ENCODE results near the gene ATRN. TPM values are rescaled to one million over a fixed set of nuclear protein-coding genes. Genes with fewer than 3 reads are reported as not detected.
A peak's percentile ranks its signal among the peaks of the same experiment; 100 is the strongest.

Gene ATRN
- total and polyA plus RNA-seq, 8 donors, result 2.9 to 63.9 (median 24.2) TPM

DNA sequence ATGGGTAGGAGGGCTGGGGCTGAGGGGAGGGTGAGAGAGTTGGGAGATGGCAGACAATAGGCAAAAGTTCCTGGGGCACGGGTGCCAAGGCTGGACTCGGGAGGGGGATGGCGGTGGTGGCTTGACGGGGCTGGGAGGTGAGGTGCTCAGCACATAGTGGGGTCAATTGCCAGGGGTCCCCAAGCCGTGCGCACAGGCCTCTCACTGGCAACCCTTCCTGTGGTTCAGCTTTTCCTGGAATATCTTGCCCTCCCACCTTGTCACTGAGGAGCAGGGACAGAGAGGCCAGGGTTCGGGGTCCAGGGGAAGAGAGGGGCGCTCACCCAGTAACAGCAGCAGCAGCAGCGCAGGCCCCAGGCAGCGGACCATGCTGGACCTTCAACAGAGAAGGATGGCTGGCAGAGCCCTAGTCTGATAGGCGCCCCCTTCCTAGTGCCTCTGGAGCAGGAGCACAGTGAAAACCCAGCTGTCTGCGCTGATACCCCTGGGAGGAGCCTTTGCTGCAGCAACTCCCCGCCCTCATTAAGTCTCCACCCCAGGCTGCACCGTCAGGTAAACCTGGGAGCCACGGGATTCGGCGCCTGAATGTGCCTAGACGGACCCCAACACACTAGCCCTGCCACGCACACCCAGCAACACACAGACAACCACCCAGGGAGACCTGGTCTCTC, 192.3 kb downstream of the ATRN start, which contains the start of gene GFRA4:
GFRA4 (minus strand) TSS at position 369 of the 671 bp plus-strand sequence; CDS start at position 369, 0 bp downstream.
- WGBS, 5 donors, result 57 to 69% (median 63%) methylated on average over 15 to 19 of the region's 19 CpGs
- peaks cover 9 to 53% (median 38%) of the 10 kb centered on the region in 3 donors for H3K27me3 ChIP-seq
- peak in 1 of 2 donors; percentile 3 for DNase-seq
- no peak within 1 kb of the TSS for H3K4me3 ChIP-seq
- TF ChIP-seq, protein P1, sequence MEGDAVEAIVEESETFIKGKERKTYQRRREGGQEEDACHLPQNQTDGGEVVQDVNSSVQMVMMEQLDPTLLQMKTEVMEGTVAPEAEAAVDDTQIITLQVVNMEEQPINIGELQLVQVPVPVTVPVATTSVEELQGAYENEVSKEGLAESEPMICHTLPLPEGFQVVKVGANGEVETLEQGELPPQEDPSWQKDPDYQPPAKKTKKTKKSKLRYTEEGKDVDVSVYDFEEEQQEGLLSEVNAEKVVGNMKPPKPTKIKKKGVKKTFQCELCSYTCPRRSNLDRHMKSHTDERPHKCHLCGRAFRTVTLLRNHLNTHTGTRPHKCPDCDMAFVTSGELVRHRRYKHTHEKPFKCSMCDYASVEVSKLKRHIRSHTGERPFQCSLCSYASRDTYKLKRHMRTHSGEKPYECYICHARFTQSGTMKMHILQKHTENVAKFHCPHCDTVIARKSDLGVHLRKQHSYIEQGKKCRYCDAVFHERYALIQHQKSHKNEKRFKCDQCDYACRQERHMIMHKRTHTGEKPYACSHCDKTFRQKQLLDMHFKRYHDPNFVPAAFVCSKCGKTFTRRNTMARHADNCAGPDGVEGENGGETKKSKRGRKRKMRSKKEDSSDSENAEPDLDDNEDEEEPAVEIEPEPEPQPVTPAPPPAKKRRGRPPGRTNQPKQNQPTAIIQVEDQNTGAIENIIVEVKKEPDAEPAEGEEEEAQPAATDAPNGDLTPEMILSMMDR (IDR thresholded peaks at IDR 0.05), result no peak
- no peak for TF ChIP-seq POLR2A (IDR thresholded peaks at IDR 0.05)
- TF ChIP-seq EP300 (IDR thresholded peaks at IDR 0.05), result no peak
- TF ChIP-seq POLR2AphosphoS5 (IDR thresholded peaks at IDR 0.05), result no peak
- H3K27ac ChIP-seq, result no peak within 1 kb of the TSS
- peaks cover 8 to 25% (median 16%) of the 10 kb centered on the region in 4 donors for H3K4me1 ChIP-seq
- intact Hi-C loops (cut with DNase I; ENCODE audit: low total_unique reads), result no loop called here
- no peaks in the 10 kb centered on the region for H3K36me3 ChIP-seq
- no peaks in the 10 kb centered on the region for H3K9me3 ChIP-seq

DNA sequence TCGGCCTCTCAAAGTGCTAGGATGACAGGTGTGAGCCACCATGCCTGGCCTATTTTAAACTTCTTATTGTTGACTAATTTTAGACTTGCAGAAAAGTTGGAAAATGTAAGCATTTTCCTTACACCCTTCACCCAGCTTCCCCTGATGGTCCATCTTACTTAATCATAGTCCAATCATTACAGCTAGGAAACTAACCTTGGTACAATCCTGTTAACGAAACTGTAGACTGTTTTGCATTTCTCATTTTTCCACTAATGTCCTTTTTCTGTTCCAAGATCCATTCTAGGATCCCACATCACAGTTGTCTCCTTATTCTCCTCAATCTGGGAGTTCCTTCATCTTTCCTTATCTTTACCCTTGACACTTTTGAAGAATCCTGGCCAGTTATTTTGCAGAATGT, 193.0 kb downstream of the ATRN start:
- Histone ChIP-seq H3K9me3 (no peaks in the 10 kb centered on the region), H3K4me3 (no peak overlapping the region), H3K27ac (no peak overlapping the region), H3K36me3 (no peaks in the 10 kb centered on the region), H3K27me3 (peaks cover 9 to 47% (median 38%) of the 10 kb centered on the region in 3 donors), H3K4me1 (peaks cover 8 to 25% (median 16%) of the 10 kb centered on the region in 4 donors)
- TF ChIP-seq EP300 (IDR thresholded peaks at IDR 0.05), result no peak
- no peak for TF ChIP-seq POLR2A (IDR thresholded peaks at IDR 0.05)
- TF ChIP-seq, protein P1 (IDR thresholded peaks at IDR 0.05), result no peak
- TF ChIP-seq POLR2AphosphoS5 (IDR thresholded peaks at IDR 0.05), result no peak
- WGBS, 5 donors, result 69 to 87% (median 79%) methylated on average over 2 of the region's 2 CpGs
- DNase-seq, result no peak
- intact Hi-C loops (cut with DNase I; ENCODE audit: low total_unique reads), result no loop called here

DNA sequence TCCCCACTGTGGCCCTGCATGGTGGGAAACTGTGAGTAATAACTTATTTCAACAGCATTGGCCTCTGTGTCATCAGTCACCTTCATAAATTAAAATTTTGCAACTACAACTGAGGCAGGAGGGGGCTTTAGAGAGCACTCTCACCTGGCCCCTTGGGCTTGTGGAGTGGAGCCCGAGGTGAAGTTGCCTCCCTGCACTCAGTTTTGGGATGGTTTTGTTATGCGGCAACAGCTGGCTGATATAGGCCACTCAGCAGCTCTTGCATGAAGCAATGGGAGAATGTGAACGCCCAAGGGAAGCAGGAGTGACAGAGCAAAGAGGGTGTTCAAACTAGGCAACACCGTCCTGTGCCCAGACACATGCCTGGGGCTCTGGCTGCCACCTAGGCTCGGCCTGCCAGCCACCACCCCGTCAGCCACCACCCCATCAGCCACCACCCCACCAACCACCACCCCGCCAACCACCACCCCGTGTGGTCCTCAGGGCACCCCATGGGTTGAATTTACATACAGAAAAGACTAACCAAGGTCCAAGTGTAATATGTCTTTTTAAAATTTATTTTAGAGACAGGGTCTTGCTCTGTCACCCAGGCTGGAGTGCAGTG, 196.7 kb downstream of the ATRN start:
- 84 to 93% (median 91%) methylated on average over 7 to 8 of the region's 8 CpGs for WGBS, 5 donors
- H3K9me3 ChIP-seq, result no peaks in the 10 kb centered on the region
- peaks cover 0 to 27% (median 12%) of the 10 kb centered on the region in 4 donors for H3K36me3 ChIP-seq
- intact Hi-C loops (cut with DNase I; ENCODE audit: low total_unique reads), result no loop called here
- TF ChIP-seq POLR2A (IDR thresholded peaks at IDR 0.05) (no peak), POLR2AphosphoS5 (IDR thresholded peaks at IDR 0.05) (no peak), EP300 (IDR thresholded peaks at IDR 0.05) (no peak)
- TF ChIP-seq, protein P1 (IDR thresholded peaks at IDR 0.05), result no peak
- H3K4me1 ChIP-seq, result peaks cover 0 to 17% (median 10%) of the 10 kb centered on the region in 4 donors
- H3K27ac ChIP-seq, result no peak overlapping the region
- H3K27me3 ChIP-seq, result peaks cover 0 to 40% (median 21%) of the 10 kb centered on the region in 3 donors
- no peak overlapping the region for H3K4me3 ChIP-seq
- no peak for DNase-seq

DNA sequence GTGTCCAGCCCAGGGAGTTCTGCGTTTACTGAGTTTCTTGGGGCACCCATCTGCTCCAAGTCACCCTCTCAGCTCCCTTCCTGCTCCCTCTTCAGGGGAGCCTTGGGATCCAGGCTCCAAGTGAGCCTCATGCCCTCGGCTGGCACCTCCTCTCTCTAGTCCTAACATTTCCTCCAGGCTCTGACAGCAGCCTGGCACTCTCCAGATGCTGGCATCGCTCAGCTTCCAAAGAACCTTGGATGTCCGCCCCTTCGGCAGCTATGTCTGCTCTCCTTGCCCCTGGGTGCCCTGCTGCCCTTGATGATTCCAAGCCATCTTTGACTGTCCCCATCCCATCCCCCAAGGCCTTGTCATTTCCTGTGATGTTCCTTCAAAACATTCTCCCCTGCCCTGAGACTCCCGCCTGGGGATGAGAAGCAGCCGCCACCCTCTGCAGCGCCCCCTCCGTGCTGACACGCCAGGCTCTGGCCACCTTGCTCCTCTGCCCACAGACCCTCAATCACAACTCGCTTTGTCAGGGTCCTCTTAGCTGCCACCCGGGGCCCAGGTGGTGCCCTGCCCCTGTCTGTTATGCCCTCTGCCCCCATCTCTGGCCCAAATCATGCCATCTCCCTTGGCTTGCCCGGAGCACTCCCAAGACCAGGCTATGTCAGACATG, 199.0 kb downstream of the ATRN start:
- TF ChIP-seq EP300 (IDR thresholded peaks at IDR 0.05) (no peak), POLR2AphosphoS5 (IDR thresholded peaks at IDR 0.05) (no peak), POLR2A (IDR thresholded peaks at IDR 0.05) (no peak)
- TF ChIP-seq, protein P1 (IDR thresholded peaks at IDR 0.05), result no peak
- WGBS, 5 donors, result 71 to 81% (median 78%) methylated on average over 13 of the region's 13 CpGs
- no peak overlapping the region for H3K4me3 ChIP-seq

More for the DNA sequence above, 199.0 kb downstream of the ATRN start:
- no peak for DNase-seq
- no peaks in the 10 kb centered on the region for H3K9me3 ChIP-seq
- no peak overlapping the region for H3K27ac ChIP-seq
- intact Hi-C loops (cut with DNase I; ENCODE audit: low total_unique reads), result loop anchor here (10.0 kb wide), 2 partner anchors 95 to 425 kb away; partner anchors contain the start of gene ADISSP
- peaks cover 0 to 26% (median 14%) of the 10 kb centered on the region in 4 donors for H3K4me1 ChIP-seq
- H3K27me3 ChIP-seq, result peaks cover 0 to 54% (median 38%) of the 10 kb centered on the region in 3 donors
- H3K36me3 ChIP-seq, result peaks cover 0 to 50% (median 21%) of the 10 kb centered on the region in 4 donors

Data from stomach (tissue), 9 donors.